ENCODE data around the gene CHST11. TPM values are rescaled to one million over a fixed set of nuclear protein-coding genes. Genes with fewer than 3 reads are reported as not detected.

CHST11 gene
- total RNA-seq, 1 donor from 2014 or later, result 7.7 TPM

DNA sequence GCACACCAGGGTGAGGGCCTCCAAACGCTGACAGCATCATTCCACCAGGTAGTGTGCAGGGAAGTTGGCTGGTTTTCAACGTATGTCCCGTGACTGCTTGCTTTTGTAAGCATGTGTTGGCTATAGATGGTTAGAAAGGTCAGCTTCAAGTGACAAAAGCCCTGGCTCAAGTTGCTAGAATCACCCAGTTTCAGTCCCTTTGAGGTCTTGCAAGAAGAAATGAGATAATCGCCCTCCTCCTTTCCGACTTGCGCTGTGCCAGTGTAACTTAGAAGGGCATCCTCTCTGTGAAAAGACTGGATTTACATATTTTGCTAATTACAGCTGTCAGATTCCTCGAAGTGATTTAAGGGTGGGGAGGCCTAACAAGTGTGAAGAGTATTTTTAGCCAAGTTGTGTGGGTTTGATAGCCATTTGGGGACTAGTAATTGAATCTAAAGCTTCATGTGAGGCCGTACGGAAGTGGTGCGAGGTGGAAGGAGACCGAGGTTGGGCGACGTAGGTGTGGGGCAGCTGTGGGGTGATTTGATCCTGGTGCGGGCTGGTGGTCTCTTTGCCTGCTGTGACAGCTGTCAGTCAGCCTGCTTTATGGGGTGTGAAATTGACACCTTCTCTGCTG, 94.7 kb downstream of the CHST11 start:
- Histone ChIP-seq H3K4me2 (no peak overlapping the region), H3K27me3 (no peaks in the 10 kb centered on the region), H3K79me2 (ENCODE audit: low read depth) (no peaks in the 10 kb centered on the region), H3K4me3 (no peak overlapping the region), H3F3A (ENCODE audit: low read depth) (no peaks in the 10 kb centered on the region), H3K9ac (no peak overlapping the region), H4K20me1 (ENCODE audit: low read depth) (peaks cover 10% of the 10 kb centered on the region), H3K9me3 (ENCODE audit: low read depth) (no peaks in the 10 kb centered on the region), H3K27ac (no peak overlapping the region), H3K4me1 (peaks cover 5% of the 10 kb centered on the region), H2AFZ (replicated peaks) (no peak overlapping the region), H3K36me3 (no peaks in the 10 kb centered on the region)
- no peak for DNase-seq (ENCODE audit: low spot score)
- peaks cover 19% of the 10 kb centered on the region for H3K9me3 Mint-ChIP-seq
- H3K27ac Mint-ChIP-seq, result no peak overlapping the region
- no peak for TF ChIP-seq EZH2phosphoT487 (IDR thresholded peaks at IDR 0.05)
- TF ChIP-seq, protein P1, sequence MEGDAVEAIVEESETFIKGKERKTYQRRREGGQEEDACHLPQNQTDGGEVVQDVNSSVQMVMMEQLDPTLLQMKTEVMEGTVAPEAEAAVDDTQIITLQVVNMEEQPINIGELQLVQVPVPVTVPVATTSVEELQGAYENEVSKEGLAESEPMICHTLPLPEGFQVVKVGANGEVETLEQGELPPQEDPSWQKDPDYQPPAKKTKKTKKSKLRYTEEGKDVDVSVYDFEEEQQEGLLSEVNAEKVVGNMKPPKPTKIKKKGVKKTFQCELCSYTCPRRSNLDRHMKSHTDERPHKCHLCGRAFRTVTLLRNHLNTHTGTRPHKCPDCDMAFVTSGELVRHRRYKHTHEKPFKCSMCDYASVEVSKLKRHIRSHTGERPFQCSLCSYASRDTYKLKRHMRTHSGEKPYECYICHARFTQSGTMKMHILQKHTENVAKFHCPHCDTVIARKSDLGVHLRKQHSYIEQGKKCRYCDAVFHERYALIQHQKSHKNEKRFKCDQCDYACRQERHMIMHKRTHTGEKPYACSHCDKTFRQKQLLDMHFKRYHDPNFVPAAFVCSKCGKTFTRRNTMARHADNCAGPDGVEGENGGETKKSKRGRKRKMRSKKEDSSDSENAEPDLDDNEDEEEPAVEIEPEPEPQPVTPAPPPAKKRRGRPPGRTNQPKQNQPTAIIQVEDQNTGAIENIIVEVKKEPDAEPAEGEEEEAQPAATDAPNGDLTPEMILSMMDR (IDR thresholded peaks at IDR 0.05), result no peak
- no peak for TF ChIP-seq EZH2 (IDR thresholded peaks at IDR 0.05)
- no peaks in the 10 kb centered on the region for H3K27me3 Mint-ChIP-seq (ENCODE audit: insufficient read depth, low read depth)
- no peak overlapping the region for H3K4me3 Mint-ChIP-seq
- peaks cover 20% of the 10 kb centered on the region for H3K36me3 Mint-ChIP-seq
- peaks cover 27% of the 10 kb centered on the region for H3K4me1 Mint-ChIP-seq

DNA sequence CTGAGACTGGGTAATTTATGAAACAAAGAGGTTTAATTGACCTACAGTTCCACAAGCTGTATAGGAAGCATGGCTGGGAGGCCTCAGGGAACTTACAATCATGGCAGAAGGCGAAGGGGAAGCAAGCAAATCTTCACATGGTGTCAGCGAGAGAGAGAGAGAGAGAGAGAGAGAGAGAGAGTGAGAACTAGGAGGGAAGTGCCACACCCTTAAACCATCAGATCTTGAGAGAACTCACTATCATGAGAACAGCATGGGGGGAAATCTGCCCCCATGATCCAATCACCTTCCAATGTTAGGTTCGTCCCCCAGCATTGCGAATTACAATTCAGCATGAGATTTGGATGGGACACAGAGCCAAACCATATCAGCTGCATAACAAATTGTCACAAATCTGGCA, 96.7 kb downstream of the CHST11 start:
- Mint-ChIP-seq H3K9me3 (peaks cover 14% of the 10 kb centered on the region), H3K4me1 (peaks cover 34% of the 10 kb centered on the region), H3K4me3 (no peak overlapping the region), H3K27ac (no peak overlapping the region), H3K27me3 (ENCODE audit: insufficient read depth, low read depth) (no peaks in the 10 kb centered on the region), H3K36me3 (peaks cover 14% of the 10 kb centered on the region)
- peaks cover 16% of the 10 kb centered on the region for H4K20me1 ChIP-seq (ENCODE audit: low read depth)
- no peaks in the 10 kb centered on the region for H3K36me3 ChIP-seq
- H3K4me1 ChIP-seq, result peaks cover 5% of the 10 kb centered on the region
- no peak overlapping the region for H3K4me3 ChIP-seq
- no peak overlapping the region for H3K27ac ChIP-seq
- H3K79me2 ChIP-seq (ENCODE audit: low read depth), result no peaks in the 10 kb centered on the region
- H3K27me3 ChIP-seq, result no peaks in the 10 kb centered on the region
- no peak overlapping the region for H2AFZ ChIP-seq (replicated peaks)
- H3F3A ChIP-seq (ENCODE audit: low read depth), result no peaks in the 10 kb centered on the region
- H3K9me3 ChIP-seq (ENCODE audit: low read depth), result no peaks in the 10 kb centered on the region
- H3K9ac ChIP-seq, result no peak overlapping the region
- no peak for TF ChIP-seq EZH2 (IDR thresholded peaks at IDR 0.05)
- TF ChIP-seq, protein P1 (IDR thresholded peaks at IDR 0.05), result no peak
- no peak for TF ChIP-seq EZH2phosphoT487 (IDR thresholded peaks at IDR 0.05)
- DNase-seq (ENCODE audit: low spot score), result no peak
- H3K4me2 ChIP-seq, result no peak overlapping the region

DNA sequence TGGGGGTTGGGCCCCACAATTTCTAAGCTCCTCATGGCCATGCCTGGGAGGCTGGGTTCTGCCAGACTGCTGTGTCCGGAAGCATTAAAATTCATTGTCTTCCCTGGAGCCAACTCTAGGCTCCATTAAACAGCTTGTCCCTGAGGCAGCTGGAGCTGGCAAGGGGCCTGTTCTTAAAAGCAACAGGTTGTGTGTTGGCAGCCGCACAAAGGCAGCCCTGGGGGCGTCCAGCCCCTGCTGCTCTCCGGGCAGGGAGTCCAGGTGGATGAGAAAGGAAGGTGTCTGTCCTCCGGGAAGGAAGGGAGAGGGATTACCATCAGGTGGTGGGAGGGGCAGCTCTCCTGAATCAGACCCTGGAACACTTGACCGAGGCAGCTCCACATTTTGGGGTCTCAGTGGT, 98.9 kb downstream of the CHST11 start:
- TF ChIP-seq, protein P1 (IDR thresholded peaks at IDR 0.05), result no peak
- TF ChIP-seq EZH2phosphoT487 (IDR thresholded peaks at IDR 0.05) (no peak), EZH2 (IDR thresholded peaks at IDR 0.05) (no peak)
- no peak overlapping the region for H2AFZ ChIP-seq (replicated peaks)
- peaks cover 20% of the 10 kb centered on the region for H4K20me1 ChIP-seq (ENCODE audit: low read depth)
- no peak overlapping the region for H3K4me3 Mint-ChIP-seq
- H3K79me2 ChIP-seq (ENCODE audit: low read depth), result no peaks in the 10 kb centered on the region
- H3K36me3 ChIP-seq, result no peaks in the 10 kb centered on the region
- peaks cover 5% of the 10 kb centered on the region for H3K4me1 ChIP-seq
- no peak overlapping the region for H3K4me2 ChIP-seq
- H3K36me3 Mint-ChIP-seq, result peaks cover 7% of the 10 kb centered on the region
- H3K9me3 ChIP-seq (ENCODE audit: low read depth), result no peaks in the 10 kb centered on the region
- H3K4me1 Mint-ChIP-seq, result peaks cover 25% of the 10 kb centered on the region
- H3K27ac ChIP-seq, result no peak overlapping the region
- no peaks in the 10 kb centered on the region for H3K27me3 ChIP-seq
- peaks cover 14% of the 10 kb centered on the region for H3K9me3 Mint-ChIP-seq
- peak; percentile 31 for DNase-seq (ENCODE audit: low spot score)
- no peaks in the 10 kb centered on the region for H3K27me3 Mint-ChIP-seq (ENCODE audit: insufficient read depth, low read depth)
- H3K9ac ChIP-seq, result no peak overlapping the region
- H3F3A ChIP-seq (ENCODE audit: low read depth), result no peaks in the 10 kb centered on the region
- H3K4me3 ChIP-seq, result no peak overlapping the region
- no peak overlapping the region for H3K27ac Mint-ChIP-seq

Measured in neural progenitor cell (in vitro differentiated cells).